ENCODE measurements around the gene DCXR. TPM values are rescaled to one million over a fixed set of nuclear protein-coding genes. Genes with fewer than 3 reads are reported as not detected.

Gene DCXR
- total and polyA plus RNA-seq, 2 of the 13 experiments (the other 11 are each of a cell fraction or from before 2014, with no cell fraction given), result 287 to 311 TPM

DNA sequence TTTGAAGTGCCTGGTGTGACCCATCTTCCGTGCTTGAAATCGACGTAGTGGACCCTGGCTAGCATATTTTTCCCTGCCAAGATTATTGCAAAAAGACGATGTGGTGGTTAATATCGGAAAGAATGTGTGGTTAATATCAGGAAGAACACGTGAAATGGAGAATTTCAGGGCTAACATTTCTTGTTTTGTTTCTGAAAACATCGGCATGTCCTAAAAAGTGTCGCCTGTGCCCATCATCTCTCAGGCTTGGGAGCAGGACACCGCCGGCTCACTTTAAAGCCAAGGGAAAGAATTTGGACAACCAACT is 345 bp upstream of the DCXR start:
- peak overlapping the region; percentile 8 to 98 (median 16); a peak in 5 of 6 replicates for H3K4me3 ChIP-seq (replicated peaks in 1 of 3; ENCODE audit: insufficient read depth in 1 of 3, low read depth in 2 of 3, low read length in 3 of 3)
- ATAC-seq, result no peak
- in situ Hi-C loops (cut with HindIII; ENCODE audit: extremely low pct_ligation_motif_present, low pct_unique_long_range_greater_than_20kb) (loop anchor here (5.0 kb wide), 1 partner anchor 119 kb away; no protein-coding TSS in a partner anchor), intact Hi-C loops (cut with micrococcal nuclease; ENCODE audit: unreplicated experiment) (loop anchor here (1.0 to 5.0 kb wide), 5 partner anchors 13 to 114 kb away; partner anchors contain the start of genes GPS1, LRRC45 and RFNG)
- FAIRE-seq, result no peak
- H3K4me2 ChIP-seq (ENCODE audit: low read depth, low read length), result peak overlapping the region; percentile 73
- H3K9me3 ChIP-seq (ENCODE audit: low read length), result no peaks in the 10 kb centered on the region
- TSS peak; percentile 92 for BruUV-seq (replicated peaks)
- ChIA-PET CTCF (ENCODE audit: low intra/inter-chr PET ratio, low total read pairs) (interaction anchor here (1.1 to 1.8 kb wide), 2 partner anchors 13 to 79 kb away, joined by 3 to 7 read pairs; no protein-coding TSS in a partner anchor), POLR2A (interaction anchor here (0.7 to 6.2 kb wide), 53 partner anchors 11 to 335 kb away, joined by 3 to 112 read pairs (median 5); partner anchors contain the start of genes ALYREF, ANAPC11, ARHGDIA and CENPX)
- H2AFZ ChIP-seq (ENCODE audit: low read length), result peak overlapping the region; percentile 24
- peaks cover 13% of the 10 kb centered on the region for H3K79me2 ChIP-seq (ENCODE audit: insufficient read depth, low read length)
- 9% methylated on average over 10 of the region's 10 CpGs for WGBS (ENCODE audit: low lambda C conversion rate)
- H3K36me3 ChIP-seq (replicated peaks in 1 of 2; ENCODE audit: control insufficient read depth in 1 of 2, insufficient read depth in 2 of 2, low read length in 2 of 2), result peaks cover 5 to 12% of the 10 kb centered on the region in 2 experiments
- peak overlapping the region; percentile 91 for H3K27ac ChIP-seq (ENCODE audit: extremely low read length, insufficient read depth, low read length)
- no peak for DNase-seq (ENCODE audit: low spot score)
- no peaks in the 10 kb centered on the region for H3K27me3 ChIP-seq (ENCODE audit: control insufficient read depth in 1 of 2, insufficient read depth in 2 of 2, low read length in 2 of 2)
- H3K9ac ChIP-seq (ENCODE audit: insufficient read depth, low read depth, low read length), result peak overlapping the region; percentile 42
- peaks cover 20% of the 10 kb centered on the region for H4K20me1 ChIP-seq (ENCODE audit: insufficient read depth, low read length)
- peaks cover 57% of the 10 kb centered on the region for H3K4me1 ChIP-seq (ENCODE audit: insufficient read depth, low read length)
- 0 out of 2 replicates have a peak, but pooled peaks have one; percentile 6 for TF ChIP-seq ZHX2 (IDR thresholded peaks at IDR 0.05; ENCODE audit: low read depth)
- TF ChIP-seq ZHX2 (CRISPR knock-in tag; IDR thresholded peaks at IDR 0.05; ENCODE audit: borderline replicate concordance), result no peak
- 0 out of 2 replicates have a peak, but pooled peaks have one; percentile 6 for TF ChIP-seq ZNF292 (CRISPR knock-in tag; IDR thresholded peaks at IDR 0.05; ENCODE audit: borderline replicate concordance, low read depth)
- TF ChIP-seq ZNF232 (CRISPR knock-in tag; IDR thresholded peaks at IDR 0.05; ENCODE audit: borderline replicate concordance), result no peak
- 0 out of 2 replicates have a peak, but pooled peaks have one; percentile 2 for TF ChIP-seq TFAP4 (IDR thresholded peaks at IDR 0.05; ENCODE audit: borderline replicate concordance, low read depth)
- TF ChIP-seq KAT8 (CRISPR knock-in tag; IDR thresholded peaks at IDR 0.05), result peak; percentile 3; the same call in 1 of the 2 replicates
- no peak for TF ChIP-seq FOXA1 (IDR thresholded peaks at IDR 0.05)
- TF ChIP-seq FOXA1 (CRISPR knock-in tag; IDR thresholded peaks at IDR 0.05), result no peak
- TF ChIP-seq PHF21A (CRISPR knock-in tag; IDR thresholded peaks at IDR 0.05), result peak; percentile 4; the same call in 1 of the 2 replicates
- TF ChIP-seq, protein P1, sequence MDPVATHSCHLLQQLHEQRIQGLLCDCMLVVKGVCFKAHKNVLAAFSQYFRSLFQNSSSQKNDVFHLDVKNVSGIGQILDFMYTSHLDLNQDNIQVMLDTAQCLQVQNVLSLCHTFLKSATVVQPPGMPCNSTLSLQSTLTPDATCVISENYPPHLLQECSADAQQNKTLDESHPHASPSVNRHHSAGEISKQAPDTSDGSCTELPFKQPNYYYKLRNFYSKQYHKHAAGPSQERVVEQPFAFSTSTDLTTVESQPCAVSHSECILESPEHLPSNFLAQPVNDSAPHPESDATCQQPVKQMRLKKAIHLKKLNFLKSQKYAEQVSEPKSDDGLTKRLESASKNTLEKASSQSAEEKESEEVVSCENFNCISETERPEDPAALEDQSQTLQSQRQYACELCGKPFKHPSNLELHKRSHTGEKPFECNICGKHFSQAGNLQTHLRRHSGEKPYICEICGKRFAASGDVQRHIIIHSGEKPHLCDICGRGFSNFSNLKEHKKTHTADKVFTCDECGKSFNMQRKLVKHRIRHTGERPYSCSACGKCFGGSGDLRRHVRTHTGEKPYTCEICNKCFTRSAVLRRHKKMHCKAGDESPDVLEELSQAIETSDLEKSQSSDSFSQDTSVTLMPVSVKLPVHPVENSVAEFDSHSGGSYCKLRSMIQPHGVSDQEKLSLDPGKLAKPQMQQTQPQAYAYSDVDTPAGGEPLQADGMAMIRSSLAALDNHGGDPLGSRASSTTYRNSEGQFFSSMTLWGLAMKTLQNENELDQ (CRISPR knock-in tag; IDR thresholded peaks at IDR 0.05; ENCODE audit: borderline replicate concordance), result no peak
- TF ChIP-seq TCF7 (IDR thresholded peaks at IDR 0.05; ENCODE audit: low read depth), result peak; percentile 64; the same call in 1 of the 2 replicates
